HEK293 (cell line): ENCODE data around the gene TTC9B.

Experiments
- CTCF ChIA-PET: fragments of 350-600 bp; formaldehyde crosslinking; extraction: SDS; loops from one replicate; lab custom pipeline; 2021; ENCODE audit warnings: antibody characterized with exemption; lab: Yijun Ruan, JAX
- POLR2A ChIA-PET: fragments of 300-600 bp; formaldehyde crosslinking; extraction: SDS; loops from one replicate; lab custom pipeline; 2020; ENCODE audit warnings: antibody characterized with exemption, inconsistent platforms; lab: Yijun Ruan, JAX
- H3K27ac ChIP-seq: fragments of 200-500 bp; sonication (Bioruptor generic); 2 replicates; pipeline ENCODE4 v1.5.1; 2014; ENCODE audit warnings: low read depth, low read length, control low read depth, inconsistent platforms; ENCODE audit errors: extremely low read depth
- H3K36me3 ChIP-seq, 2 experiments: fragments of 200-500 bp in 1 of 2; sonication (Bioruptor generic) in 1 of 2; 1 replicate in 1 of 2; 2 replicates in 1 of 2; pipeline ENCODE4 v1.5.1; 2014 to 2017; ENCODE audit warnings: inconsistent platforms in 2 of 2, low read length in 2 of 2; ENCODE audit not compliant: control insufficient read depth in 2 of 2, insufficient read depth in 1 of 2
- H3K4me1 ChIP-seq: fragments of 200-500 bp; sonication (Bioruptor generic); 2 replicates; pipeline ENCODE4 v1.5.1; 2014; ENCODE audit warnings: mild to moderate bottlenecking, low read length, inconsistent platforms; ENCODE audit not compliant: control insufficient read depth, insufficient read depth
- H3K4me3 ChIP-seq: 2 replicates; pipeline ENCODE4 v1.5.1; 2011; ENCODE audit warnings: low read depth, mild to moderate bottlenecking, control low read depth, low read length, moderate library complexity
- H3K9me3 ChIP-seq: fragments of 200-500 bp; sonication (Bioruptor generic); 2 replicates; pipeline ENCODE4 v1.5.1; 2014; ENCODE audit warnings: low read depth, low read length, inconsistent platforms; ENCODE audit not compliant: control insufficient read depth, insufficient read depth
- EGR2 ChIP-seq: fragments of 450-650 bp; formaldehyde crosslinking; IDR thresholded peaks from 2 replicates; pipeline ENCODE4 v1.5.1; 2016; ENCODE audit warnings: low read depth, missing biosample characterization, missing genetic modification characterization
- IKZF3 ChIP-seq: fragments of 450-650 bp; IDR thresholded peaks from 2 replicates; pipeline ENCODE4 v1.5.0; 2018; ENCODE audit warnings: missing biosample characterization, mild to moderate bottlenecking, missing genetic modification characterization, moderate library complexity
- KLF8 ChIP-seq: fragments of 450-650 bp; formaldehyde crosslinking; IDR thresholded peaks from 2 replicates; pipeline ENCODE4 v1.5.1; 2016; ENCODE audit warnings: missing biosample characterization, missing genetic modification characterization
- MEIS1 ChIP-seq: sonication (generic); formaldehyde crosslinking; IDR thresholded peaks from 2 replicates; pipeline ENCODE4 v1.8.1; 2022; ENCODE audit warnings: missing genetic modification reagents, mild to moderate bottlenecking, borderline replicate concordance
- OSR2 ChIP-seq: fragments of 450-650 bp; formaldehyde crosslinking; IDR thresholded peaks from 2 replicates; pipeline ENCODE4 v1.5.1; 2016; ENCODE audit warnings: missing biosample characterization, missing genetic modification characterization
- PRDM4 ChIP-seq: fragments of 450-650 bp; formaldehyde crosslinking; IDR thresholded peaks from 2 replicates; pipeline ENCODE4 v1.5.1; 2017; ENCODE audit warnings: missing biosample characterization, missing genetic modification characterization
- REST ChIP-seq: fragments of 450-650 bp; formaldehyde crosslinking; IDR thresholded peaks from 2 replicates; pipeline ENCODE4 v1.5.1; 2016; ENCODE audit warnings: missing biosample characterization, missing genetic modification characterization
- SETDB1 ChIP-seq: IDR thresholded peaks from one replicate; pipeline ENCODE4 v1.6.1; 2017; ENCODE audit warnings: mild to moderate bottlenecking, low read length, moderate library complexity, mixed read lengths; ENCODE audit not compliant: insufficient read length
- SP7 ChIP-seq: fragments of 450-650 bp; formaldehyde crosslinking; IDR thresholded peaks from 2 replicates; pipeline ENCODE4 v1.5.1; 2016; ENCODE audit warnings: missing biosample characterization, missing genetic modification characterization
- ZBTB44 ChIP-seq: fragments of 450-650 bp; IDR thresholded peaks from 2 replicates; pipeline ENCODE4 v1.5.1; 2018; ENCODE audit warnings: missing biosample characterization, mild to moderate bottlenecking, missing genetic modification characterization
- ZBTB7A ChIP-seq: fragments of 450-650 bp; formaldehyde crosslinking; IDR thresholded peaks from 2 replicates; pipeline ENCODE4 v1.5.1; 2016; ENCODE audit warnings: low read depth, missing biosample characterization, missing genetic modification characterization
- ZBTB8A ChIP-seq: fragments of 450-650 bp; formaldehyde crosslinking; IDR thresholded peaks from 2 replicates; pipeline ENCODE4 v1.5.1; 2016; ENCODE audit warnings: missing biosample characterization, missing genetic modification characterization
- ZEB2 ChIP-seq: fragments of 450-650 bp; formaldehyde crosslinking; IDR thresholded peaks from 2 replicates; pipeline ENCODE4 v1.5.1; 2016; ENCODE audit warnings: missing biosample characterization, missing genetic modification characterization
- ZNF311 ChIP-seq: fragments of 450-650 bp; formaldehyde crosslinking; IDR thresholded peaks from 2 replicates; pipeline ENCODE4 v1.5.1; 2017; ENCODE audit warnings: missing biosample characterization, missing genetic modification characterization, borderline replicate concordance
- ZNF341 ChIP-seq: fragments of 450-650 bp; formaldehyde crosslinking; IDR thresholded peaks from 2 replicates; pipeline ENCODE4; 2016; ENCODE audit warnings: low read depth, missing biosample characterization, missing genetic modification characterization
- ZNF560 ChIP-seq: fragments of 450-650 bp; formaldehyde crosslinking; IDR thresholded peaks from 2 replicates; pipeline ENCODE4 v1.5.1; 2017; ENCODE audit warnings: missing biosample characterization, missing genetic modification characterization, borderline replicate concordance
- ZNF571 ChIP-seq: fragments of 450-650 bp; formaldehyde crosslinking; IDR thresholded peaks from 2 replicates; pipeline ENCODE4 v1.5.0; 2017; ENCODE audit warnings: missing biosample characterization, missing genetic modification characterization
- TF ChIP-seq, protein P1 (sequence below): fragments of 450-650 bp; formaldehyde crosslinking; IDR thresholded peaks from 2 replicates; pipeline ENCODE4 v1.5.1; 2017; ENCODE audit warnings: missing biosample characterization, missing genetic modification characterization
- TF ChIP-seq, protein P2 (sequence below): fragments of 450-650 bp; formaldehyde crosslinking; conservative IDR thresholded peaks from 2 replicates; pipeline ENCODE4 v1.5.1; 2016; ENCODE audit warnings: low read depth, missing biosample characterization, missing genetic modification characterization
- TF ChIP-seq, protein P3 (sequence below): fragments of 450-650 bp; formaldehyde crosslinking; IDR thresholded peaks from 2 replicates; pipeline ENCODE4 v1.5.1; 2016; ENCODE audit warnings: missing biosample characterization, missing genetic modification characterization

Gene TTC9B

GRCh38 chr19:40217934-40218890 lies at the start of gene TTC9B:
Gene TTC9B (minus strand): TSS chr19:40218384. CDS start chr19:40218381, 3 bp downstream.
- H3K4me3 ChIP-seq = no peak within 1 kb of the TSS
- POLR2A ChIA-PET = interaction anchor here (0.7 to 1.7 kb wide), 5 partner anchors 9 to 131 kb away, joined by 3 to 6 read pairs (median 3); partner anchors contain the start of gene ZNF780A
- CTCF ChIA-PET = interaction anchor here (0.5 to 5.1 kb wide), 25 partner anchors 9 to 1380 kb away, joined by 3 to 52 read pairs (median 3); partner anchors contain the start of gene ZNF546
- peaks cover 0 to 6% of the 10 kb centered on the region in 2 experiments; a peak in 2 of 3 replicates for H3K36me3 ChIP-seq
- H3K27ac ChIP-seq = no peak within 1 kb of the TSS
- H3K4me1 ChIP-seq = peaks cover 18% of the 10 kb centered on the region
- peaks cover 3% of the 10 kb centered on the region for H3K9me3 ChIP-seq
- TF ChIP-seq REST (peak; percentile 100), IKZF3 (tag by site-specific recombination) (0 out of 2 replicates have a peak, but pooled peaks have one; percentile 12), MEIS1 (CRISPR knock-in tag) (no peak), ZNF571 (tag by site-specific recombination) (no peak), EGR2 (tag by site-specific recombination) (0 out of 2 replicates have a peak, but pooled peaks have one; percentile 26), SETDB1 (no peak), OSR2 (tag by site-specific recombination) (peak; percentile 76), ZNF560 (peak; percentile 97), ZBTB7A (tag by site-specific recombination) (peak; percentile 65; the same call in 1 of the 2 replicates), ZBTB44 (tag by site-specific recombination) (peak; percentile 62), ZEB2 (tag by site-specific recombination) (peak; percentile 55), ZNF311 (tag by site-specific recombination) (no peak), KLF8 (tag by site-specific recombination) (peak; percentile 69), PRDM4 (tag by site-specific recombination) (no peak), ZNF341 (tag by site-specific recombination) (peak; percentile 34; the same call in 1 of the 2 replicates), SP7 (no peak), ZBTB8A (no peak)
- TF ChIP-seq, protein P1, sequence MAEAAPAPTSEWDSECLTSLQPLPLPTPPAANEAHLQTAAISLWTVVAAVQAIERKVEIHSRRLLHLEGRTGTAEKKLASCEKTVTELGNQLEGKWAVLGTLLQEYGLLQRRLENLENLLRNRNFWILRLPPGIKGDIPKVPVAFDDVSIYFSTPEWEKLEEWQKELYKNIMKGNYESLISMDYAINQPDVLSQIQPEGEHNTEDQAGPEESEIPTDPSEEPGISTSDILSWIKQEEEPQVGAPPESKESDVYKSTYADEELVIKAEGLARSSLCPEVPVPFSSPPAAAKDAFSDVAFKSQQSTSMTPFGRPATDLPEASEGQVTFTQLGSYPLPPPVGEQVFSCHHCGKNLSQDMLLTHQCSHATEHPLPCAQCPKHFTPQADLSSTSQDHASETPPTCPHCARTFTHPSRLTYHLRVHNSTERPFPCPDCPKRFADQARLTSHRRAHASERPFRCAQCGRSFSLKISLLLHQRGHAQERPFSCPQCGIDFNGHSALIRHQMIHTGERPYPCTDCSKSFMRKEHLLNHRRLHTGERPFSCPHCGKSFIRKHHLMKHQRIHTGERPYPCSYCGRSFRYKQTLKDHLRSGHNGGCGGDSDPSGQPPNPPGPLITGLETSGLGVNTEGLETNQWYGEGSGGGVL (tag by site-specific recombination) = 0 out of 2 replicates have a peak, but pooled peaks have one; percentile 36
- TF ChIP-seq, protein P2, sequence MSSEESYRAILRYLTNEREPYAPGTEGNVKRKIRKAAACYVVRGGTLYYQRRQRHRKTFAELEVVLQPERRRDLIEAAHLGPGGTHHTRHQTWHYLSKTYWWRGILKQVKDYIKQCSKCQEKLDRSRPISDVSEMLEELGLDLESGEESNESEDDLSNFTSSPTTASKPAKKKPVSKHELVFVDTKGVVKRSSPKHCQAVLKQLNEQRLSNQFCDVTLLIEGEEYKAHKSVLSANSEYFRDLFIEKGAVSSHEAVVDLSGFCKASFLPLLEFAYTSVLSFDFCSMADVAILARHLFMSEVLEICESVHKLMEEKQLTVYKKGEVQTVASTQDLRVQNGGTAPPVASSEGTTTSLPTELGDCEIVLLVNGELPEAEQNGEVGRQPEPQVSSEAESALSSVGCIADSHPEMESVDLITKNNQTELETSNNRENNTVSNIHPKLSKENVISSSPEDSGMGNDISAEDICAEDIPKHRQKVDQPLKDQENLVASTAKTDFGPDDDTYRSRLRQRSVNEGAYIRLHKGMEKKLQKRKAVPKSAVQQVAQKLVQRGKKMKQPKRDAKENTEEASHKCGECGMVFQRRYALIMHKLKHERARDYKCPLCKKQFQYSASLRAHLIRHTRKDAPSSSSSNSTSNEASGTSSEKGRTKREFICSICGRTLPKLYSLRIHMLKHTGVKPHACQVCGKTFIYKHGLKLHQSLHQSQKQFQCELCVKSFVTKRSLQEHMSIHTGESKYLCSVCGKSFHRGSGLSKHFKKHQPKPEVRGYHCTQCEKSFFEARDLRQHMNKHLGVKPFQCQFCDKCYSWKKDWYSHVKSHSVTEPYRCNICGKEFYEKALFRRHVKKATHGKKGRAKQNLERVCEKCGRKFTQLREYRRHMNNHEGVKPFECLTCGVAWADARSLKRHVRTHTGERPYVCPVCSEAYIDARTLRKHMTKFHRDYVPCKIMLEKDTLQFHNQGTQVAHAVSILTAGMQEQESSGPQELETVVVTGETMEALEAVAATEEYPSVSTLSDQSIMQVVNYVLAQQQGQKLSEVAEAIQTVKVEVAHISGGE (tag by site-specific recombination) = peak; percentile 26; the same call in 1 of the 2 replicates
- TF ChIP-seq, protein P3, sequence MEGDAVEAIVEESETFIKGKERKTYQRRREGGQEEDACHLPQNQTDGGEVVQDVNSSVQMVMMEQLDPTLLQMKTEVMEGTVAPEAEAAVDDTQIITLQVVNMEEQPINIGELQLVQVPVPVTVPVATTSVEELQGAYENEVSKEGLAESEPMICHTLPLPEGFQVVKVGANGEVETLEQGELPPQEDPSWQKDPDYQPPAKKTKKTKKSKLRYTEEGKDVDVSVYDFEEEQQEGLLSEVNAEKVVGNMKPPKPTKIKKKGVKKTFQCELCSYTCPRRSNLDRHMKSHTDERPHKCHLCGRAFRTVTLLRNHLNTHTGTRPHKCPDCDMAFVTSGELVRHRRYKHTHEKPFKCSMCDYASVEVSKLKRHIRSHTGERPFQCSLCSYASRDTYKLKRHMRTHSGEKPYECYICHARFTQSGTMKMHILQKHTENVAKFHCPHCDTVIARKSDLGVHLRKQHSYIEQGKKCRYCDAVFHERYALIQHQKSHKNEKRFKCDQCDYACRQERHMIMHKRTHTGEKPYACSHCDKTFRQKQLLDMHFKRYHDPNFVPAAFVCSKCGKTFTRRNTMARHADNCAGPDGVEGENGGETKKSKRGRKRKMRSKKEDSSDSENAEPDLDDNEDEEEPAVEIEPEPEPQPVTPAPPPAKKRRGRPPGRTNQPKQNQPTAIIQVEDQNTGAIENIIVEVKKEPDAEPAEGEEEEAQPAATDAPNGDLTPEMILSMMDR (tag by site-specific recombination) = peak; percentile 22; the same call in 1 of the 2 replicates
